DMS 273 (cell line): Measurements from ENCODE around the gene IL17REL.
A peak's percentile ranks its signal among the peaks of the same experiment; 100 is the strongest.

Source experiments
- DNase-seq: peaks from one replicate; lab custom pipeline; 2025; ENCODE audit not compliant: unreplicated experiment; lab: John Stamatoyannopoulos, UW

IL17REL gene

GRCh38 chr22:50027639-50028537, 15.3 kb upstream of the IL17REL start:
- DNase-seq = peak; percentile 51

GRCh38 chr22:50025993-50026392, 13.4 kb upstream of the IL17REL start:
- DNase-seq = no peak

- no peak for DNase-seq
Observed at GRCh38 chr22:50022171-50022819, 9.7 kb upstream of the IL17REL start.

- DNase-seq = no peak
Observed at GRCh38 chr22:50020606-50021005, 8.0 kb upstream of the IL17REL start.

- DNase-seq = no peak
Observed at GRCh38 chr22:50019316-50019715, 6.8 kb upstream of the IL17REL start.

GRCh38 chr22:50018608-50019285, 6.2 kb upstream of the IL17REL start:
- no peak for DNase-seq

GRCh38 chr22:50017701-50018224, 5.2 kb upstream of the IL17REL start:
- DNase-seq = no peak

GRCh38 chr22:50016988-50017700, 4.6 kb upstream of the IL17REL start:
- DNase-seq = no peak

GRCh38 chr22:50016308-50016987, 3.9 kb upstream of the IL17REL start:
- no peak for DNase-seq

- DNase-seq = no peak
Observed at GRCh38 chr22:50015451-50016307, 3.1 kb upstream of the IL17REL start.

GRCh38 chr22:50014655-50015401, 2.3 kb upstream of the IL17REL start:
- no peak for DNase-seq

GRCh38 chr22:50014053-50014501, 1.5 kb upstream of the IL17REL start:
- no peak for DNase-seq

GRCh38 chr22:50011447-50012210, 936 bp downstream of the IL17REL start:
- no peak for DNase-seq

- no peak for DNase-seq
Observed at GRCh38 chr22:50010676-50011446, 1.7 kb downstream of the IL17REL start.

GRCh38 chr22:50009765-50010675, 2.5 kb downstream of the IL17REL start:
- DNase-seq = no peak

- no peak for DNase-seq
Observed at GRCh38 chr22:50009251-50009650, 3.3 kb downstream of the IL17REL start.
